Measurements from ENCODE around the gene KMT5B.

DNA sequence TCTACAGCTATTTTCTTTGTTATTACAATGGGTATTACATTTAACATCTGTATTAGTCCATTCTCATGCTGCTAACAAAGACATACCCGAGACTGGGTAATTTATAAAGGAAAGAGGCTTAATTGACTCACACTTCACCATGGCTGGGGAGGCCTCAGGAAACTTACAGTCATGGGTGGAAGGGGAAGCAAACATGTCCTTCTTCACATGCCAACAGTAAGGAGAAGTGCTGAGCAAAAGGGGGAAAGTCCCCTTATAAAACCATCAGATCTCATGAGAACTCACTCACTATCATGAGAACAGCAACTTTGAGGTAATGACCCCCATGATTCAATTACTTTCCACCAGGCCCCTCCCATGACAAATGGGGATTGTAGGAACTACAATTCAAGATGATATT is 16.5 kb upstream of the KMT5B start:
- TF ChIP-seq POLR2AphosphoS5 (IDR thresholded peaks at IDR 0.05) (no peak), POLR2A (IDR thresholded peaks at IDR 0.05) (no peak)
